HG03378 (cell line): ENCODE data around the gene KIF18A.
A peak's percentile ranks its signal among the peaks of the same experiment; 100 is the strongest.
"Not testable (repeated sequence)": the region's sequence is repeated elsewhere in the genome, so short reads cannot be mapped to it uniquely, and the experiment has no call there.

ENCODE experiments used
- ATAC-seq: cut with Tn5 transposase; IDR thresholded peaks from one replicate; pipeline ENCODE4 v1.9.1; 2021; ENCODE audit warnings: mild to moderate bottlenecking, moderate library complexity; ENCODE audit not compliant: unreplicated experiment

KIF18A gene

DNA sequence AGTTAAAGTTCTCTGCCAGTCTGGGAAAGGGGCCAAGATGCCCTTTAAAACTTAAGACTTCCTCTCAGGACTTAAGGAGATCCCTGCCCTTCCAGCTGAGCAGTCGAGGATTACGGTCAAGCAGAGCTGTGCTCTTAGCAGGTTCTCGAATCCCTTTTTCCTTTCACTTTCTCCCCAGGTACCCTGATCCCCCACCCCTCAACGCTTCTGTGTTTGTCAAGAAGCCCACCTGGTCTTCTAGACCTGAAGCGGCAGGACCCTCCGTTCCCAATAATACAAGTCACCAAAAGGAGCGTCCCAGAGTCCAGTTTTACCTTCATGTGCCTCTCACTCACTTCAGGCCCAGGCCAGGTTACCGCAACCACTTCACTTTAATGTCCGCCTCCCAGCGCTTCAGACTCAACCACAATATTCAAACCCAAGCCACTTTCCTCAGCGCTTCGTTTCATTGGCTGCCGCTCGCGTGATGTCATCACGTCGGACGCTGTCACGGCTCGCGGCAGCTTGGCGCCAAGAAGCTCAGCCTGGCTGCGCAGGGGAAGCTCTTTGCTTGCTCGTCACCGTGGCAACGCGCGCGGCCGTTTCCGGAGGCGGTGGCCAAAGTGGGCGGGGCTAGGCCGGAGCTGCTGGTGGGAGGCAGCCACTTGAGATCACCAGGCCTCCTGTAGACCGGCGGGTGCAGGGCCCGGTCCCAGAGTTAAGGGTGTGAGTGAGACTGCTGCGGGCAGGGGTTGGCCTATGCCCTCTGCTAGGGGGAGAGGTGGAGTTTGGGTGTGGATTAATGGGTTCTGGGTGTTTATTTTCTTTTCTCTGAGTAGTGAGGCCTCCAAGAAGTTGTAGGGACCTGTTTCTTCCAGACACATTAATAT, at the start of gene KIF18A, which contains the start of gene METTL15:
Gene KIF18A (minus strand): TSS at position 407 of the 869 bp plus-strand sequence. CDS start 10,209 bp downstream, outside the sequence.
Gene METTL15 (plus strand): TSS at position 639 of the 869 bp plus-strand sequence. CDS start 4,947 bp downstream, outside the sequence.
- peak; percentile 96 for ATAC-seq

DNA sequence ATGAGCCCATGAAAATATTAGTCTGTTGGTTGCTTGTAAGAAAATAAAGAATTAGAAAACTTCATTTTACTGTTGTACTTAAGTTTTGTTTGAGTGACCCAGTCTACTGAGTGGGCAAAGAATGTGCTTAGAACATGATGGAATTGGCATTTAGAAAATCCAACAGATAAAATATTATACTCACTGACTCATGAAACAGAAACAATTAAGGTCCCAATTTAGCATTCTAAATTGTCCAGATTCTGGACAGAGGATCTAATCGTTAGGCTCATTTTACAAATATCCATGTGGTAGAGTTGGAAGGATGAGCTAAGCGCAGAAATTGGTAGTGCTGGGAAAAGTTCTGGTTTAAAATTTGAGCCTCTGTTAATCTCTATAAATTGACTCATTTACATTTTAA, 45.6 kb upstream of the KIF18A start:
- no peak for ATAC-seq

DNA sequence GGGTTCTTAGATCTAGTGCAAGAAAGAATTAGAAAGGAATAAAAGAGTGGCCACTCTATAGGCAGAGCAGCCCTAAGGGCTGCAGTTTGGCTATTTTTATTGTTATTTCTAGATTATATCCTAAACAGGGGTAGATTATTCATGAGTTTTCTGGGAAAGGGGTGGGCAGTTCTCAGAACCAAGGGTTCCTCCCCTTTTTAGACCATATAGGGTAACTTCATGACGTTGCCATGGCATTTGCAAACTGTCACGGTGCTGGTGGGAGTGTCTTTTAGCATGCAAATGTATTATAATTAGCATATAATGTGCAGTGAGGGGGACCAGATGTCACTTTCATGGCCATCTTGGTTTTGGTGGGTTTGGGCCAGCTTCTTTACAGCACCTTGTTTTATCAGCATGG, 44.8 kb upstream of the KIF18A start:
- ATAC-seq: no peak

DNA sequence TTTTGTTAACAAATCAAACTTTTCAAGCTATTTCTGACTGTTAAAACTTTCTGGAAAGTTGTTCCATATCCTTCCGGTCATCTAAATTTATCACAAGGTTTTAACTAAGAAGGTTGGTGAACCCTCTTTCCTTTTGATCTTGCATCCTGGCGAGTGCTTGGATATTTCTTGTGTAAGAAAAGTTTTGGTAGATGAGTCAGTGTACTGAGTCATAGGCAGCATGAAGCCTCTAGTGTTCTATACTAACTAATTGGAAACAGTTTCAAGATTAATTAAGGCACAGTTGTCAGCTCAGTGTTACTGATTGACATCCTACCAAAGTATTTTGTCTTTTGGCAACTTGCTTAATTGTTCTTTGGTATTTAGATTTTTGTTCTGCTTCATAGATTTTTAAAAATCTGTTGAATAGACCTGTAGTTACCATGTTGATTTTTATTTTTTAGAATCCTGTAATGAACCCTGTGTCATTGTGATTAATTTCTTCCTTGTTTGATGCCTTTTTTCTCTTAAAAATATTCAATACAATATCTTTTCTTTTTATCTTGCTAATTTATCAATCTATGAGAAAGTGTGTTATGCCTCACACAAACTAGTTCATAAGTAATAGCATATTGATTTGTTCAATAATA, 38.3 kb upstream of the KIF18A start:
- no peak for ATAC-seq

DNA sequence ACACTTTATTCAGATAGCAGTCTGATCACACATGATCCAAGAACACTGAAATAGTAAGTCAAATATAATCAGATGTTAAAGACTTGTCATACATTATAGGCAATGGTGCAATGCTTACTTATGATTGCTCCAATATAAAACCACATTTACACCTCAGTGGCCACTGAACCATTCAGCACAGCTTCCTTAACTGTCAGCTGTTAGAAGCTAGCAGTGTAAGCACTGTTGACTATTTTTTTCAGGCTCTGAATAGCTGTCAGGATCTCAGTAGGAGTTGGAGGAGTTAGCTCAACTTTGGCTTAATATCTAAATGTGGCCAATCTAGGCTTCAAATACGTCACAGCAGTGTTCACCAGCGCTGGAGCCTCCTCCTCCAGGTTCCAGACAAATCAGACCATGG, 36.9 kb upstream of the KIF18A start:
- ATAC-seq: no peak

DNA sequence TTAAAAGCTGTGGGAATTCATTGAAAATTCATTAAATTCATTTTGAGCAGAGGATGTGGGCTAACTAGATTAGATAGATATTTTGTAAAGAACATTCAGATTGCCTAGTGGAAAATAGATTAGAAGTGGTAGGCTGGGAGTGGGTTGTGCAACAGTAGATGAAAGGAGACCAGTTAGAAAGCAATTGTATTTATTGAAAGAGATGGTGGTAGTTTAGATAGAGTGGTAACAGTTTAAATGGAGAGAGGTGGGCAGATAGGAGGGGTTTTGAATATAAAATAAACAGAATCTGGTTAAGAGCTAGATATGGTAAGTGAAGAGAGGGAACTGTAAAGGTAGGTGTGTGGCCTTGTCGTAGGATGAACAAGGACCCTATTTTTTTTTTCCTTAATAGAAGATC, 34.8 kb upstream of the KIF18A start:
- no peak for ATAC-seq

DNA sequence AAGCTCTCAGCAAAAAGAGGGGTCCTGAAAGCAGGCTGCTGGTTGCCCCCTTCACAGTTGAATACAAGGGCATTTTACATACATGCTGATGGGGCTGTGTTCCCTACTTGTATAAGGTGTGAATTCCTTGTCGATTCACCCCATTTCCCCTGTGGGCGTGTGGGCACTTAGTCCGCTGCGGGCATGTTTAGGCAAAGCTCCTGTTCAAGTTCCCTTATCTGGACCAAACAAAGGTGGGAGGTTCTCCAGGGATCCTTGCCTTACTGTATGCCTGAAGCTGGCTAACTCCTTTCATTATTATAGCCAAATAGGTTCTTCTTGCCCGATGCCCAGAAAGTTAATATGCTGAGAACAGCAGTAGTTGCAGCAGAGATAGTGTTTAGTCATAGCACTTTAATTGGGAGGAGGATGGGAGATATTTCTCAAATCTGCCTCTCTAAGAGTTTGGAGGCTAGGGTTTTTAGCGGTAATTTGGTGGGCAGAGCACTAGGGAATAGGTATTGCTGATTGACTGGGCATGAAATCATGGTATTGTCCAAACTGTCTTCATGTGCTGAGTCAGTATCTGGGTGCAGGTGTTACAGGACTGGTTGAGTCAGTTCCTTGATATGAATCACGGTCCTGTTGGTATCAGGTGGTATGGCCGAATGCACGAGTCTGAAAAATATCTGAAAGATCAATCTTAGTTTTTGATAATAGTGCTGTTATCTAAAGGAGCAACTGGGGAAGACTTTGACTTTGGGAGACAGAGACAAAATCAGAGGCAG, 32.9 kb upstream of the KIF18A start:
- ATAC-seq: no peak

DNA sequence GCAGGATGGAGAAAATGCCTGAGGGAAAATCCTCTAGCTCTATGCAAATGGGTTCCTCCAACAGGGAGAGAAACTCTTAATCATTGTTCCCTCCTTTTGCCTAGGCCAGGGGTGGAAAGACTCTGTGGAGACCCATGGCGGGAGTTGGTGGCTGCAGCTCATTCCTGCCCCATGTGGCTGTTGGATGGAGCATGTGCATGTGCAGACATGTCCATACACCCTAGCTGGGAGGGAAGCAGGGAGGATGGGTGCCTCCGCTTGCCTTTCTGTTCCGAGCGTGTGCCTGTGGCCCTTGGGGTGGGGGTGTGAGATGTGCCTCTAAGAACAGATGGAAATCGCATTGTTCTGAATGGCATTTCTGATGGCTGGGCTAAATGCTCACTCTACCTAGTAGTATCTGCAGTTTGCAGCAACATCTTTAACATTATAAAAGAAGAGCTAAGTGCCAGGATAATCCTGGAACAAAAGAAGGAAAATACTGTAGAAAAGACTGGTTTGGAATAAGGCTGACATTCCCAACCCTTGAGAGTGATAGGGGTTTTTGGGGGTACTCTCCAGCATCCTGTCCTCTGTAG, 32.0 kb upstream of the KIF18A start:
- no peak for ATAC-seq

DNA sequence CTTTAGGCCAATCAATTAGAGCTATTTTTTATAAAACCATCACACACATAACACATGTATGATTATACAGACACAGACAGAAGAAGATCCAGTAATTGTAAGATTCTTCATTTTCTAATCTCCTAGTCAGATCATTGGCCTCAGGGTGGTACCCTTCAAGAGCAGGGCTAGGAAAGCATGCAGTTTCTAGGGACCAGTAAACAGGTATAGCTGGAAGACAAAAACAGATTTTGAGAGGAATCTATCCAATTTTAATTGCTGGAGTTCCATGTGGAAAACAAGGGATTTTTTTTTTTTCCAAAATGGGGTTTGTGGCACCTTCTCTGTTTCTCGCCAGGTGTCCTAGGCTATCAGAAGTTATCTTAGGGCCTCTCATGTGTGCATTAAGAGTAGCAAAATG, 29.9 kb upstream of the KIF18A start:
- ATAC-seq: no peak

DNA sequence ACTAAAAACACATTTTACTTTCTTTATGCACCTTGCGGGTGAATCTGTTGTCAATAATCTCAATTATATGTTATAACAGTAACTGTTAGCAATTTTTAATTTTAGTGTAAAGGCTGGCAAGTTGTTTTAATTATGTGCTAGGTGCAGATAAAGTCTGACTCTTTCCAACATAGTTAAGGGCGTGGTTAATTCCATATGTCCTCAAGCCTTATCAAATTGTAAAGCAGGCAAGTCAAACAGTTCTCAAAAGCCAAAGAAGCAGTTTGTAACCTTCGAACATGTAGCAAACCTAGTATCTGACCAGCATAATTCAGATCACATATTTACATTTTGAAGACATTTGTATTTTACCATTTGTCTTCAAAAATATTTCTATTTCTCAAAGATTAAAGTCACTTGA, 29.4 kb upstream of the KIF18A start:
- ATAC-seq: no peak

DNA sequence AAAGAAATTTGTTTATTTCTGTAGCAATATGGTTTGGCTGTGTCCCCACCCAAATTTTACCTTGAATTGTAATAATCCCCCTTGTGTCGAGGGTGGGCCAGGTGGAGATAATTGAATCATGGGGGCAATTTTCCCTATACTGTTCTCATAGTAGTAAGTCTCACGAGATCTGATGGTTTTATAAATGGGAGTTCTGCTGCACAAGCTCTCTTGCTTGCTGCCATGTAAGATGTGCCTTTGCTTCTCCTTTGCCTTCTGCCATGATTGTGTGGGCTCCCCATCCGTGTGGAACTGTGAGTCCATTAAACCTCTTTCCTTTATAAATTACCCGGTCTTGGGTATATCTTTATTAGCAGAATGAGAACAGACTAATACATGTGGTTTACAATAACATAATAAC, 28.2 kb upstream of the KIF18A start:
- ATAC-seq: not testable (repeated sequence)

DNA sequence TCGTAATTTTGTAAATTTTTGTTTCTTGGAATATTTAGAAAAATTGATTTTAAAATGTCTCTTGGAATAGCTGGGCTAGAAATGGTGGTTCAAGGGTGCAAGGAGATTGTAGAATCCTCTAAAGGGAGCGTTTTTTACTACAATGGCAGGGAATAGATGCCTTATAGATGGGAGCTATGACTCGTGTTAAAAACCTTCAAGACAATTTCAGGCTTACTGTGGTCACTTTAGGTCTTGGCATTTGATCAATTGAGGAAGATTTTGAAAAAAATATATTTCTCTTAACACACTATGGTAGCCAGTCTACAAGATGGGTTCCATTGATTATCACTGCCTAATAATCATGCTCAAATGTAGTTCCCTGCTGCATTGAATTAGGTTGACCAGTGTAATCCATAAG, 25.2 kb upstream of the KIF18A start:
- no peak for ATAC-seq

DNA sequence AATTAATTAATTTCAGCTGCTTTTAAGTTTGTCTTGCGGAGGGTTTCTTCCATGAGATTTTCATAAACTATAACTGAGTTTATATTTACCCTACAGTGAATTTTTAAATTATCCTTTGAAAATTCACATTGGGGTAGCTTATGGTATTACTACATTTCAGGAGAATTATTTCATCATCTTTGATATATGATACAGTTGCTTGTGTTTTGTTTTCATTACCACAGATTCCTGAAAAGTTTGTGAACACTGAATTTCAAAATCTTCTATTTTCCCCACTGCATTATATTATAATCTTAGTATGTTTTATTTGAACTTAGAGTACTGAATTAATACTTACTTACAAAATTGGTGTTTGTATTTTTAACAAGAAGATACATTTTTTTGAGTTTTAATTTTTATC, 24.6 kb upstream of the KIF18A start:
- ATAC-seq: no peak

DNA sequence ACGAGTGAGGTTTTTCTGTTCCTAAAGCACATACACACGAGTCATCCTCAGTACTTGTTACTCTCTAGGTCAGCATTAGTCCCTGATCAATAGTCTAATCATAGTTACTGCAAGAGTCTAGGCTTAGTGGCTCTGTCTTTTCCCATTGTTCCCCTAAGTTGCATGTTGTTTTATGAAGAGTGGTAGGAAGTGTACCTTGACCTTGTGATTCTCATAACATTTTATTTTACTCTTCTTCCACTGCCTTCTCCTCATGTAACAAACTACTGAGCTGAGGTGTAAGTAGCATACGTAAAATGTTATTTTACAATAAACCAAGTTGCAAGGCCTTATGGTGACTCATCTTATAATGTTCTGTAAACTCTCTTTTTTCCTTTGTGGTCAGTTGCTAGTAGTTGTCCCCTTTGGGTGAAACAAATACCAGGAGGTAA, 15.2 kb upstream of the KIF18A start:
- no peak for ATAC-seq

DNA sequence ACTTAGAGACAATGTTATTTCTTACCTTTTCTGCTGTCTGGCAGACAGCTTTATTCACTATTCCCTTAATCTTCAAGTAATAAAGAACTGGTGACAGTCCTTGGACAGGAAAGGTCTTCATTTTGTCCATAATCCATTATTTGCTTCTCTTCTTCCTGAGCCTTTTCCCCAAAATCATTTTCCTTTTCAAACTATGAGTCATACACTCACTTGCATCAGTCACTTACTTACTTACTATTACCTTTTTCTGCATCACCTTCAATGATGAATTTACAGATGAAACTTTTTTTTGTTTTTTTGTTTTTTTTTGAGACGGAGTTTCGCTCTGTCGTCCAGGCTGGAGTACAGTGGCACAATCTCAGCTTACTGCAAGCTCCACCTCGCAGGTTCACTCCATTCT, 9.8 kb upstream of the KIF18A start:
- no peak for ATAC-seq

DNA sequence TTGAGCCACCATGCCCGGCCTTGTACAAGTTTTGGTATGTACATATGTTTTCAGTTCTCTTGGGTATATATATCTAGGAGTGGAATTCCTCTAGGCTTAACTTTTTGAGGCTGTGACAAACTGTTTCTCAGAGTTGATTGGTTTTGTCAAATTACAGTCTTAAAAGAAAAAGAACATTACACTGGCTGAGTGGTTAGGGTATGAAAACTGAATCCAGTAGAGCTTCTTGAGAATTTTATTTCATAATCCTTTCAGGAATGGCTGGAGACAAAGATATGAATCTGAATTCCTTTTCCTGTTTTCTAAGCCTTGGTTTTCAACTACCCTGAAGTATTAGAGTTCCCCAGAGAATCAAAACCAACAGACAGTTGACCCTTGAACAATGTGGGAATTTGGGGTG, 6.8 kb upstream of the KIF18A start:
- no peak for ATAC-seq

DNA sequence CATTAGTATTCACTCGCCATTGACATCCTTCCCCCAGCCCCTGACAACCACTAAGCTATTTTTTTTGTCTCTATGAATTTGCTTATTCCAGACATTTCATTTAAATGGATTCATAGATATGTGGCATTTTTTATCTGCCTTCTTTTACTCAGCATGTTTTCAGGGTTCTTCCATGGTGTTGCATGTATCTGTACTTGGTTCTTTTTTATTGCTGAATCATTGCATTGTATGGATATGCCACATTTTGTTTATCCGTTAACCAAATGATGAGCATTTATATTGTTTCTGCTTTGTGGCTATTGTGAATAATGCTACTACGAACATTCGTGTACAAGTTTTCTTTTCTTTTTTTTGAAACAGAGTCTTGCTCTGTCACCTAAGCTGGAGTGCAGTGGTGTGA, 6.2 kb upstream of the KIF18A start:
- ATAC-seq: no peak

DNA sequence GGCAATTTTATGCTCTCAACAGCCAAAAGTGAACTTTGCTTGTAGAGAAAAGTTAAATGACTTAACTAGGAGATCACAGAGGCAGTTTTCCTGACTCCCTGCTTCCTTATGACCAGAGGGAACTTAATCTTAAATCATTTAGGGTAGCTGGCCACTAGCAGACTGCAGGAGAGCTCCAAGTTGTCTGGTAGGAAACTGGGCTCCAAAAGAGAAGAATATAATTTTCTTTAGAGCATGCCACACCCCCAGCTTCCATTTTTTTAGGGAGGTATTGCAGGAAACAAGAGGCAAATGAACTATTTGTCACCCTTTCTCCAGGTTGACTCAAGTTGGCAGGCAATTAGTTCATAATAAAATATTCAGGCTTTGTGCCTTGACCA, 2.9 kb upstream of the KIF18A start:
- ATAC-seq: no peak

DNA sequence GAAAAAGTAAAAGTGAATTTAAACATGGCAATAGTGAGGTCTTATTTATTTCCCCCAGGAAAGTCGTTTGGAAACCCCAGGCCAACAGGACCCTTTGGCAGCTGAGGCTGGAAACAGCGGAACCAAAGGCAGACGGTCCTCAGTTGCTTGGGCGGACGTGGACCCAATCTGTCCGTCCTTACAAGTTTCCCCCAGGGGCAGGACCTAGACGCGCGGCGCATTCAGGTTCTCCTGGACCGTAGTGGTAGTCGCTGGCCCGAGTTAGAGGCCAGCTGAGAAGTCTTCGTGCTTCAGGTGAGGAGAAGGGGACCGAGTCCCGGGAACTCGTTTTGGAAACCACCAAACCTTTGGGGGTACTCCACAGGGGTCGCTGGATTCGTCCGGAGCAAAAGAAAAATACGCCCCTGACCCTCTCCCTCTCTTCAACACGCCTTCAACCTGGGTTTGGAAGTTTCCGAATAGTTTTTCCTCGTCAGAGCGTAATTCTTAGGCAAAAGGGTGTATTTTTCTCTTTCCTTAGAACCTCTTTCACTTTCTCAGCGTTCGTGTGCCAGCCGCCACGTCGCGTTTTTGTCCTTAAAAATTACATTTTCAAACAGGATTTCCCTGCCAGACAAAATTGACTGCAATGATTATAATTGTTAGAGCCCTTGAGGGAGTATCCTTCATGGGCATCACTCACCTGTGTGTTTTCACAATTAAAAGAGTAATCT, 2.3 kb upstream of the KIF18A start:
- peak; percentile 32 for ATAC-seq

DNA sequence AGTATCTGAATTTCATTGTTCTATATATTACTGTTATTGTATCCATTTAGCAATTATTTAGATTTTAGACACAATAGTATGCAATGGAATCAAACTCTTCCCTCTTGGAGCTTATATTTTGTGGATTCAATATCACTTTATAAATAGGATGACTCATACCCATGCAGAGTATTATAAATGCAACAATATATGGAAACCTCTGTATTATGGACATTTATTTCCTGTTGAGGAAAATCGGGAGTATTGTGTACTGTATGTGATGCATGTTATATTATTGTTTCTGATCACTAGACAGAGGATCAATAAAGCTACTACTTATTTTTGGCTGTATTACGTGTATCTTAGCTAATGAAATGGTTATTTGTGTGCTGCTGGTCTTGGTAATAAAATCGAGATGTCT, 1.0 kb upstream of the KIF18A start:
- no peak for ATAC-seq
